Head of caudate nucleus (tissue), 42 donors: ENCODE measurements around the gene GFER.
"Not testable (repeated sequence)": the region's sequence is repeated elsewhere in the genome, so short reads cannot be mapped to it uniquely, and the experiment has no call there.

Experiments
- DNase-seq, 42 donors: peaks; one replicate each; pipeline versions ENCODE4 v3.0.0 to v3.0.0-alpha.2; 2020 to 2021; ENCODE audit warnings: mixed read lengths in 7 of 42
- intact Hi-C: fragments of 100-400 bp; cut with DNase I; formaldehyde crosslinking; loops from one replicate; pipeline ENCODE4 v1.15.0; 2022

Gene GFER

GRCh38 chr16:1950559-1950958 lies 33.4 kb upstream of the GFER start:
- DNase-seq: no peak
- intact Hi-C loops: no loop called here

- intact Hi-C loops: no loop called here
- no peak for DNase-seq
Measured at GRCh38 chr16:1953734-1954133, 30.3 kb upstream of the GFER start.

- DNase-seq, intact Hi-C loops: not testable (repeated sequence)
Measured at GRCh38 chr16:1957434-1958142, 26.4 kb upstream of the GFER start.

DNA sequence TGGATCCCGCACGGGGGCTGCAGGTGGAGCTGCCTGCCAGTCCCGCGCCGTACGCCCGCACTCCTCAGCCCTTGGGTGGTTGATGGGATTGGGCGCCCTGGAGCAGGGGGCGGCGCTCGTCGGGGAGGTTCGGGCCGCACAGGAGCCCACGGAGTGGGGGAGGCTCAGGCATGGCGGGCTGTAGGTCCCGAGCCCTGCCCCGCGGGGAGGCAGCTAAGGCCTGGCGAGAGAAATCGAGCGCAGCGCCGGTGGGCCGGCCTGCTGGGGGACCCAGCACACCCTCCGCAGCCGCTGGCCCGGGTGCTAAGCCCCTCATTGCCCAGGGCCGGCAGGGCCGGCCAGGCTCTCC lies 25.9 kb upstream of the GFER start:
- intact Hi-C loops: not testable (repeated sequence)

GRCh38 chr16:1958715-1959268 lies 25.2 kb upstream of the GFER start:
- no peak for DNase-seq
- intact Hi-C loops: no loop called here

More for the DNA sequence above, 25.9 kb upstream of the GFER start:
- DNase-seq: not testable (repeated sequence)

DNA sequence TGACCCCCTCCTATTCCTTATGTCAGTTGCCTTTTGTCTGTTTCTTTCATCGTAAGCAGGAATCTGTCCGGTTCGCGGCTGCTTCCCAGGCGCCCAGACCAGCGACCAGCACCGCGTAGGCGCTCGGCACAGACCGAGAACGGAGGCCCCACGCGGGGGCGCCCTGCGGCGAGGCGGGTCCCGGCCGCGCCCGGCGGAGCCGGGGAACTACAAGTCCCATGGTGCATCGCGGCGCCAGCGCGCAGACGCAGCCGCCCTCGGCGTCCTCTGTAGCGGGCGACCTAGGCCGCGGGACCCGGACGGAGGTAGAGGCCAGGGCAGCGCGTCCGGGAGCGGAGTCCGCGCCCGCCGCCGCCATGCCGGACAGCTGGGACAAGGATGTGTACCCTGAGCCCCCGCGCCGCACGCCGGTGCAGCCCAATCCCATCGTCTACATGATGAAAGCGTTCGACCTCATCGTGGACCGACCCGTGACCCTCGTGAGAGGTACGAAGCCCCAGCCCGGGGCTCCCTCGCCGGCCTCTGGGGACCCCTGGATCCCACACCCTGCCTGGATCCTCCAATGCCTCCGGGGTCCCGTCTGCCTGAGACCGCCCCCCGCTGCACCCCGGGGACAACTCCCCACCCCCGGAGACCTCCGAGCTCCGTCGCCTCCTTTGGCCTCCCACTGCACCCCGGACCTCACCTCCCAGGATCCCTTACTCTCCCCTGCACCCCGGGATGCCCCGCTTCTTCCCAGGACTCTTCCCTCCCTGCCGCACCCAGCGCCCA lies 24.5 kb upstream of the GFER start, which contains the start of gene NDUFB10:
TSS of gene NDUFB10 (plus strand) at position 270 of the 771 bp plus-strand sequence. CDS start at position 357, 87 bp downstream.
- intact Hi-C loops: no loop called here
- peak; percentile 78 to 98 (median 94) for DNase-seq

GRCh38 chr16:1960665-1961630 lies 23.0 kb upstream of the GFER start:
- intact Hi-C loops: no loop called here
- DNase-seq: no peak

DNA sequence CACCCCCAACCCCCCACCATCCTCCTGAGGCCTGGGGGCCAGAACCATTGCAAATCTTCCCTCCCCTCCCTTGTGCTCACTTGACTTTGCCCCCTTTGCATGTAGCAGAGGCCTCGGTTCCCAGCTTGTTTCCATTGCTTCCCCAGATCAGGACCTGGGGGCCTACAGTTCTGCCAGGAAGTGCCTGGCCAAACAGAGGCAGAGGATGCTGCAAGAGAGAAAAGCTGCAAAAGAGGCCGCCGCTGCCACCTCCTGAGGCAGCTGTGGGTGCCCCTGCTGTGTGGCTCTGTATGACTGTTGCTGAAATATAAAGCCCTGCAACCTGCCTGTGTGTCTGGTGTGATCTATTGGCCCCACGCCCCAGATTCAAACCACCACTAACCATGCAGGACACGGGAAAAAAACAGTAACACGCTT lies 22.3 kb upstream of the GFER start:
- intact Hi-C loops: no loop called here

DNA sequence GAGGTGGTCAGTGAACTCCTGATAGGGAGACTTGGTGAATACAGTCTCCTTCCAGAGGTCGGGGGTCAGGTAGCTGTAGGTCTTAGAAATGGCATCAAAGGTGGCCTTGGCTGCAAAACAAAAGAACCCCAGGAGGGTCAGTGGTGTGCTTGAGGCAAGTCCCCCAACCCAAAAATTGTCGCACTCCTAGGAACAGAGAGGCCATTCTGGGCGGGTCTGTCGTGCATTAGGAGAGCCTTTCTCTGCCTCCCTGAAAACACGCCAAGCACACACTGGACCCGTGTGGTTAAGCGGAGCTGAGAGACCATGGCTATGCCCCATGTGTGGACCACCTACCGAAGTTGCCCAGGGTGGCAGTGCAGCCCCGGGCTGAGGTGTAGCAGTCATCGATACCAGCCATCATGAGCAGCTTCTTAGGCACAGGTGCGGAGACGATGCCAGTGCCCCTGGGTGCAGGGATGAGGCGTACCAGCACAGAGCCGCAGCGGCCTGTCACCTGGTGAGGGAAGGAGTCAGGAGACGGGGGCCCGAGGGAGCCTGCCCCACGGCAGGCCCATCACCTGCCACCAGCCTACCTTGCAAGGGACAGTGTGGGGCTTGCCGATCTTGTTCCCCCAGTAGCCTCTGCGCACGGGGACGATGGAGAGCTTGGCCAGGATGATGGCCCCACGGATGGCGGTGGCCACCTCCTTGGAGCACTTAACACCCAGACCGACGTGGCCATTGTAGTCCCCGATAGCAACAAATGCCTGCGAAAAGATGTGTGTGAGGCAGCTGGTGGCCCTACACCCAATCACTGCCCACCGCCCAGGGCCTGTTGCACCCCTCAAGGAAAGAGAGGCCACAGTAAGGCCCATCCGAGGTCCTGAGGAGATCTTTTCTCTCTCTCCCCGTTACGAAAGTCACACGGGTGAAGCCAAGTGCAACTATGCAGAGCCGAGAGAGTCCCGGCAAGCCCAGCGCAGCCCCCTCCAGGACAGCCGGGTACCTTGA lies 21.5 kb upstream of the GFER start:
- DNase-seq, intact Hi-C loops: not testable (repeated sequence)

More for the DNA sequence above, 22.3 kb upstream of the GFER start:
- no peak for DNase-seq

GRCh38 chr16:1963806-1964505 lies 20.0 kb upstream of the GFER start:
- intact Hi-C loops: no loop called here
- peak in 3 of 42 donors; percentile 19 to 43 (median 30) for DNase-seq

DNA sequence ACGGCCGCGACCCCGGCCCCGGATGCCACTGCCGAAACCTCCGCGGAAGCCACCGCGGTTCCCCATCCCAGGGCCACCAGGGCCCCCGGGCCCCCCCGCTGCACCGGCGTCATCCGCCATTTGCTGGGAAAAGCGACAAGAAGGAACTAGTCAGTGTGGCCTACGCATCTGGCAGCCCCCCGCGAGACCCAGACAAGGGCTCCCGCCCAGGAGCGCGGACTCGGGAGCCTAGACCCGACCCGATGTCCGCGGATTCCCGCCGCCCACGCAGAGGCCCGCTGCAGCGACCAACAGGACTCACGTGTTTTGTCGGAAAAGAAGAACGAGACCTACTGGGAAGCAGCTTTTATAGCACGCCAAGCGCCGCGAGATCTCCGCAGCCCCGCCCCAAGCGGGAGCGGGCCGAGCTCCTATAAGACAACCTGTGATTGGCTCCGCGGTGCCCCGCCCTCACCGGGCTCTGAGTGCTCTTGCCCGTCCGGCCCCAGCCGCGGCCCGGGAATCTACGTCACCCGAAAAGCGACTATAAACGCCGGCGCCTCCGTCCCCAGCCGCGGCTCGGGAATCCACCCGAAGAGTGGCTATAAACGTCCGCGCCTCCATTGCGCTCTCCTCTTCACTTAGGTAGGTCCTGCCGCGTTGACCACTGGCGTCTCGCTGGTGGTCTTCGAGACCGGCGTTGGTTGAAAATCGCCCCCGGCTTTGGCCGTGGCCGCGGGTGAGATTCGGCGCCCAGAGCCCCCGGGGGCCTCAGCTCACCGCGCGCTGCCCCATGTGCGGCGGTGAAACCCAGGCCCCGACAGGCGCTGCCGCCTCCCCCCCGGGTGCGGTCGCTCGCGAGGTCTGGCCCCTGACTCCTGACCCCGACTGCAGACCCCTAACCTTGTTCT lies 19.2 kb upstream of the GFER start, which contains the start of gene RPS2:
TSS of gene RPS2 (minus strand) at position 321 of the 890 bp plus-strand sequence. CDS start at position 120, 201 bp downstream.
- intact Hi-C loops: no loop called here
- DNase-seq: peak; percentile 96 to 100 (median 99)

GRCh38 chr16:1965396-1966001 lies 18.5 kb upstream of the GFER start:
- no peak for DNase-seq
- intact Hi-C loops: no loop called here

GRCh38 chr16:1966460-1966859 lies 17.5 kb upstream of the GFER start, which contains the start of gene RNF151:
TSS of gene RNF151 (plus strand) at chr16:1966856. CDS start at chr16:1966882, 26 bp downstream.
- intact Hi-C loops: no loop called here
- DNase-seq: no peak

DNA sequence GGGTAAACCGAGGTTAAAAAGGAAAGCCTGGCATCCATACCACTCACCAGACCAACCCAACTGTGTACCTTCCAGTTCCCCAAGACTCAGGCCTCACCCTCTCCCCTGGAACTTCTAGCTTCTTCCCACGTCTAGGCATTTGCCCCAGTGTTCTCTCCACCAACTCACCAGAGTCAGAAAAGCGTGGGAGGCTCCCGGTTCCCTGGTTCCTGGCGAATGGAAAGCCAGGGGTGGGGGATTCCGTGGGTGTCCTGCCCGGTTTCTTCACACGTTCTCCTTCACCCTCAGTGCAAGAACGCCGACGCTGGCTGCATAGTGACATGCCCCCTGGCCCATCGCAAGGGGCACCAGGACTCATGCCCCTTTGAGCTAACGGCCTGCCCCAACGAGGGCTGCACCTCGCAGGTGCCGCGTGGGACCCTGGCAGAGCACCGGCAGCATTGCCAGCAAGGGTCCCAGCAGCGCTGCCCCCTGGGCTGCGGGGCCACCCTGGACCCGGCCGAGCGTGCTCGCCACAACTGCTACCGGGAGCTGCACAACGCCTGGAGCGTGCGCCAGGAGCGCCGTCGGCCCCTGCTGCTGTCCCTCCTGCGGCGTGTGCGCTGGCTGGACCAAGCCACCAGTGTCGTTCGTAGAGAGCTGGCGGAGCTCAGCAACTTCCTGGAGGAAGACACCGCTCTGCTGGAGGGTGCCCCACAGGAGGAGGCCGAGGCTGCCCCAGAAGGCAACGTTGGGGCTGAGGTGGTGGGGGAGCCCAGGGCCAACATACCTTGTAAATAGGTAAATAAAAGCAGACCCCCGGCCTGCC lies 15.6 kb upstream of the GFER start:
- DNase-seq: peak in 39 of 42 donors; percentile 43 to 93 (median 73)
- intact Hi-C loops: no loop called here
